Renal cortical epithelial cell (primary cell): Measurements from ENCODE around the gene SLC22A3. TPM values are rescaled to one million over a fixed set of nuclear protein-coding genes. Genes with fewer than 3 reads are reported as not detected.

ENCODE experiments used
- DNase-seq: peaks from one replicate; pipeline ENCODE4 v3.0.0-alpha.2; 2011; ENCODE audit warnings: low read depth
- total RNA-seq: library from RNA; depleted of rRNA; stranded (reverse); fragments of >200 nt; gene quantifications from 2 replicates; pipeline ENCODE4 v1.2.3, GENCODE V29; 2014

SLC22A3 gene
- total RNA-seq, 1 donor from 2014 or later = 11.4 TPM

- DNase-seq = no peak
Observed at GRCh38 chr6:160417146-160417545, 69.0 kb downstream of the SLC22A3 start.

- DNase-seq = no peak
Observed at GRCh38 chr6:160417550-160417949, 69.4 kb downstream of the SLC22A3 start.

- no peak for DNase-seq
Observed at GRCh38 chr6:160418370-160418769, 70.2 kb downstream of the SLC22A3 start.

GRCh38 chr6:160419488-160419887, 71.3 kb downstream of the SLC22A3 start:
- DNase-seq = no peak

- no peak for DNase-seq
Observed at GRCh38 chr6:160420253-160420968, 72.2 kb downstream of the SLC22A3 start.

GRCh38 chr6:160420969-160421556, 72.9 kb downstream of the SLC22A3 start:
- no peak for DNase-seq

GRCh38 chr6:160421854-160422253, 73.7 kb downstream of the SLC22A3 start:
- no peak for DNase-seq

- DNase-seq = peak; percentile 36
Observed at GRCh38 chr6:160424256-160424655, 76.1 kb downstream of the SLC22A3 start.

GRCh38 chr6:160426136-160426535, 78.0 kb downstream of the SLC22A3 start:
- DNase-seq = no peak

GRCh38 chr6:160427312-160428068, 79.3 kb downstream of the SLC22A3 start:
- DNase-seq = no peak

GRCh38 chr6:160428069-160428430, 79.9 kb downstream of the SLC22A3 start:
- DNase-seq = peak; percentile 26

- DNase-seq = no peak
Observed at GRCh38 chr6:160428818-160429619, 80.8 kb downstream of the SLC22A3 start.

GRCh38 chr6:160429620-160429895, 81.4 kb downstream of the SLC22A3 start:
- DNase-seq = no peak

GRCh38 chr6:160430203-160430602, 82.0 kb downstream of the SLC22A3 start:
- no peak for DNase-seq

GRCh38 chr6:160430751-160431150, 82.6 kb downstream of the SLC22A3 start:
- no peak for DNase-seq

- DNase-seq = no peak
Observed at GRCh38 chr6:160431226-160431625, 83.0 kb downstream of the SLC22A3 start.

- DNase-seq = peak; percentile 9
Observed at GRCh38 chr6:160431791-160432404, 83.7 kb downstream of the SLC22A3 start.

GRCh38 chr6:160435935-160436334, 87.8 kb downstream of the SLC22A3 start:
- no peak for DNase-seq

GRCh38 chr6:160437154-160437553, 89.0 kb downstream of the SLC22A3 start:
- DNase-seq = no peak

- no peak for DNase-seq
Observed at GRCh38 chr6:160437775-160438174, 89.6 kb downstream of the SLC22A3 start.

- DNase-seq = peak; percentile 46
Observed at GRCh38 chr6:160438481-160438880, 90.3 kb downstream of the SLC22A3 start.

GRCh38 chr6:160439751-160440150, 91.6 kb downstream of the SLC22A3 start:
- no peak for DNase-seq
